A673 (cell line): Measurements from ENCODE around the gene RNF168.

Experiments used
- EZH2 ChIP-seq: fragments of 200-600 bp; sonication (generic); IDR thresholded peaks from 2 replicates; pipeline ENCODE4 v1.6.1; 2017; ENCODE audit warnings: borderline replicate concordance, low read depth, mild to moderate bottlenecking, mixed read lengths, antibody characterized with exemption, low read length; ENCODE audit not compliant: poor library complexity, severe bottlenecking
- TF ChIP-seq, protein P1 (sequence below): fragments of 300-800, 200-600 bp; sonication (generic); conservative IDR thresholded peaks from 2 replicates; pipeline ENCODE4 v1.5.1; 2017; ENCODE audit warnings: low read depth, mild to moderate bottlenecking, antibody characterized with exemption, low read length, moderate library complexity, mixed read lengths

- TF ChIP-seq, protein P1, sequence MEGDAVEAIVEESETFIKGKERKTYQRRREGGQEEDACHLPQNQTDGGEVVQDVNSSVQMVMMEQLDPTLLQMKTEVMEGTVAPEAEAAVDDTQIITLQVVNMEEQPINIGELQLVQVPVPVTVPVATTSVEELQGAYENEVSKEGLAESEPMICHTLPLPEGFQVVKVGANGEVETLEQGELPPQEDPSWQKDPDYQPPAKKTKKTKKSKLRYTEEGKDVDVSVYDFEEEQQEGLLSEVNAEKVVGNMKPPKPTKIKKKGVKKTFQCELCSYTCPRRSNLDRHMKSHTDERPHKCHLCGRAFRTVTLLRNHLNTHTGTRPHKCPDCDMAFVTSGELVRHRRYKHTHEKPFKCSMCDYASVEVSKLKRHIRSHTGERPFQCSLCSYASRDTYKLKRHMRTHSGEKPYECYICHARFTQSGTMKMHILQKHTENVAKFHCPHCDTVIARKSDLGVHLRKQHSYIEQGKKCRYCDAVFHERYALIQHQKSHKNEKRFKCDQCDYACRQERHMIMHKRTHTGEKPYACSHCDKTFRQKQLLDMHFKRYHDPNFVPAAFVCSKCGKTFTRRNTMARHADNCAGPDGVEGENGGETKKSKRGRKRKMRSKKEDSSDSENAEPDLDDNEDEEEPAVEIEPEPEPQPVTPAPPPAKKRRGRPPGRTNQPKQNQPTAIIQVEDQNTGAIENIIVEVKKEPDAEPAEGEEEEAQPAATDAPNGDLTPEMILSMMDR, result no peak
- TF ChIP-seq EZH2, result no peak
Observed at GRCh38 chr3:196477678-196478077, 25.9 kb downstream of the RNF168 start.
